ENCODE results near the gene NUB1.
"Not testable (repeated sequence)": the region's sequence is repeated elsewhere in the genome, so short reads cannot be mapped to it uniquely, and the experiment has no call there.

The NUB1 gene, protein sequence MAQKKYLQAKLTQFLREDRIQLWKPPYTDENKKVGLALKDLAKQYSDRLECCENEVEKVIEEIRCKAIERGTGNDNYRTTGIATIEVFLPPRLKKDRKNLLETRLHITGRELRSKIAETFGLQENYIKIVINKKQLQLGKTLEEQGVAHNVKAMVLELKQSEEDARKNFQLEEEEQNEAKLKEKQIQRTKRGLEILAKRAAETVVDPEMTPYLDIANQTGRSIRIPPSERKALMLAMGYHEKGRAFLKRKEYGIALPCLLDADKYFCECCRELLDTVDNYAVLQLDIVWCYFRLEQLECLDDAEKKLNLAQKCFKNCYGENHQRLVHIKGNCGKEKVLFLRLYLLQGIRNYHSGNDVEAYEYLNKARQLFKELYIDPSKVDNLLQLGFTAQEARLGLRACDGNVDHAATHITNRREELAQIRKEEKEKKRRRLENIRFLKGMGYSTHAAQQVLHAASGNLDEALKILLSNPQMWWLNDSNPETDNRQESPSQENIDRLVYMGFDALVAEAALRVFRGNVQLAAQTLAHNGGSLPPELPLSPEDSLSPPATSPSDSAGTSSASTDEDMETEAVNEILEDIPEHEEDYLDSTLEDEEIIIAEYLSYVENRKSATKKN

DNA sequence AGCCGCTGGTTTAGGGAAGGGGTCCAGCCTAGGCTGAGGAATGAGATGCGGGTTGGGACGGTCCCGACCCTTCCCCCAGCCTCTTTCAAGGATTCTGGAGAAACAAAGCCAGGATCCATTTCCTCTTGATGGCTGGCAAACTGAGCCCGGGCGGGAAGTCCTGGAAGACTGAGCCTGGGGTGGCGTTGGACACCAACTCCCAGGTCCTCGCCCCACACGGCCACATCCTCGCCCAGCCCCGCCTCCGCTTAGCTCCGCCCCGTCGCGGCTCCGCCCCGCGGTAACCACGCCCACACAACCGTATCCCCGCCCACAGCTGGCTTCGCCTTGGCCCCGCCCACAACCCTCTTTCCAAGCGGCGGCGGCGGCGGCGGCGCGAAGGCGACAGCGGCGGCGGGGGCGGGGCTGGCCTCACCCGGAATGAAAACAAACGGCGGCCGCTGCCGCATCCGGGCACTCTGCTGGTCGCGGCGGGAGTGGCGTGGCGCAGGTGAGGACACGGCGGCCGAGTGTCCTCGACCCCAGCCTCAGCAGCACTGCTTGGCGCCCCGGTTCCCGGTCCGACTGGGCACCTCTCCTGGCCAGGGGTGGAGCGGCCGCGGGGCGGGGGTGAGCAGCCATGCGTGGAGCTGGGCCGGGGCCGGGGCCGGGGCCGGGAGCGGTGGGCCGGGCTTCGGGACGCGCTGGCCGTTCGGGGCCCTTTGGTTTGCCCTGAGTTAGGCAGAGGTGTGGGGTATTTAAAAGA is at the start of gene NUB1:
Gene NUB1 (plus strand): TSS at position 456 of the 745 bp plus-strand sequence. CDS start 3,538 bp downstream, outside the sequence.
- peak; percentile 66 for DNase-seq (ENCODE audit: low read depth)

- DNase-seq (ENCODE audit: low read depth), result no peak
These were observed 48.8 kb upstream of the NUB1 start for GRCh38 chr7:151292850-151293249.

DNA sequence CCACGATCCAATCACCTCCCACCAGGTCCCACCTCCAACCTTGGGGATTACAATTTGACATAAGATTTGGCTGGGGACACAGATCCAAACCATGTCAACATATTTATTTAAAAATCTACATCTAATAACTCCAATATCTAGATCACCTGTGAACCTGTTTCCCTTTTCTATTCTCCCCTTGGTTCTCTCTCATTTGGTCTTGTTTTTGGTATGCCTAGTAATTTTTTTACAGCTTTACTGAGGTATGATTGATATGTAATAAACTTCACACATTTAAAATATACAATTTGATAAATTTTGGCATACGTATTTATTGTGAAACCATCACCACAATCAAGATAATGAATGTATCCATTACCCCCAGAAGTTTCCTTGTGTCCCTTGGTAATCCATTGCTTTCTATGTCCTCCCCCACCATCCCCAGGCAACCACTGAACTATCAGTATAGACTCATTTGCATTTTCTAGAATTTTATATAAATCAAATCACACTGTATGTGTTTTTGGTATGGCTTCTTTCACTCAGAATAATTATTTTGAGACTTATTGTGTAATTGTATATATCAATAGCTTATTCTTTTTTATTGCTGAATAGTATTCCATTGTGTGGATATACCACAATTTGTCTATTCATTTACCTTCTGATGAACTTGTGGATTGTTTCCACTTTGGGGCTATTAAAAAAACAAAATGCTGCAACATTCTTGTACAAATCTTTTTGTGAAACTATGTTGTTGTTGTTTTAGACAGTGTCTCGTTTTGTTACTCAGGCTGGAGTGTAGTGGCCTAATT is 45.2 kb upstream of the NUB1 start:
- no peak for DNase-seq (ENCODE audit: low read depth)

DNA sequence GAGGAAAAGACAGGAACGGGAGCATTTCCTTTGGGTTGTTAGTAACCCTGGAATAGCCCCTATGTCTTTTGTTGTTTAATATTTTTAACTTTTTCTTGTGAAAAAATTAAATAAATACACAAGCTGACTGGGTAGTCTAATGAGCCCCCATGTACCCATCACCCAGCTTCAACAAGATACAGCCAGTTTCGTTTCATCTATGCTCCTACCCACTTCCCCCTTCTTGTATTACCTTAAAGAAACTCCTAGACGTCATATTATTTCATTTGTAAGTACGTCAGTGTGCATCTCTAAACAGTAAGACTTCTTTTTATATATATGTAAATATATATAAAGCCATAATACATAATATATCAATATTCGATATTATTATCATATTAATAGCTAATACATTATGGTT is 42.8 kb upstream of the NUB1 start:
- DNase-seq (ENCODE audit: low read depth), result no peak

GRCh38 chr7:151299530-151299929 is 42.1 kb upstream of the NUB1 start:
- DNase-seq (ENCODE audit: low read depth), result no peak

DNA sequence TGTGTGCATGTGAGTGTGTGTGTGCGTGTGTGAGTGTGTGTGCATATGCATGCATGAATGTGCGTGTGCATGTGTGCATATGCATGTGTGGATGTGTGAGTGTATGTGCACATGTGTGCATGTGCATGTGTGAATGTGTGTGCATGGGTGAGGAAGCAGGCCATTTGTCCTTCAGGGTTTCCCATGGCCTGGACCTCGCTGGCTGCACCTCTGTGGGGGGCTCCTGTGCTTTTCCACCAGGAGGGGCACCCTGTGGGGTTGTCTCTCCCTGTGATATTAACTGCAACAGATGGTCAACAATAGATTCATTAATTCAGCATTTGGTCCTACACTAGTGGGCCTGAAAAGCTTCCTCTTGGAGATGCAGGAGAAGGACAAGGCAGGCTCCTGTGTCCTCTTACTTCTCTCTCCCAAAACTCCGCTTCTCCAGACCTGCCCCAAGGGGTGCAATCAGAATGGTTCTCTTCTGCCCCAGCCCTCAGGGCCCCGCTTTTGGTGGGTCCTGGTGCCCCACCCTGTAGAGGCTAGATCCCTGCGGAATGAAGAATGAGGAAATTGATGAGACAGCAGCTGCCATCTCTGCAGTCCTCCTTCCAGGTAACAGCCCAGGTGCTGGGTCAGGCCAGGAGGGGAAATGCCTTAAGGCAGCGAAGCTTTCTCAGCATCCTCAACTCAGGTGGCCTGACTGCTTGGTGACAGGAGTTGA is 41.5 kb upstream of the NUB1 start:
- DNase-seq (ENCODE audit: low read depth), result no peak

- no peak for DNase-seq (ENCODE audit: low read depth)
These were observed 39.8 kb upstream of the NUB1 start for GRCh38 chr7:151301471-151302462.

GRCh38 chr7:151304251-151304650 is 37.4 kb upstream of the NUB1 start:
- not testable (repeated sequence) for DNase-seq (ENCODE audit: low read depth)

DNA sequence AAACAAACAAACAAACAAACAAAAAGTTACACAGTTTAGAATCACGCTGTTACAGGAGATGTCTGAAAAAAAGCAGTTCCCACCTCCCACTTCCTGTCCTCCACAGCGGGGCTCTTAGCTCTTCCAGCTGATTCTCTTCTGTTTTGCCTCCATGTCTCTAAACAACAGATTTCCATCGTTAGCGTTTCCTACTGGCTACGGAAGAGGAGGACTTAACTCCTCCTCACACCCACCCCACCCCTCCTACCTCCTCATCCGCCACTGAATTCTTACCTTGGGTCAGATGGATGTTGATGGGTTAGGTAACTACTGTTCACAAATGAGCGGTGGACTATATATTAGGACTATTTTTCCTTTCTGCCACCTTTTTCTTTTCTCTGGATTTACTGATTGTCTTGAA is 36.8 kb upstream of the NUB1 start:
- DNase-seq (ENCODE audit: low read depth), result no peak

DNA sequence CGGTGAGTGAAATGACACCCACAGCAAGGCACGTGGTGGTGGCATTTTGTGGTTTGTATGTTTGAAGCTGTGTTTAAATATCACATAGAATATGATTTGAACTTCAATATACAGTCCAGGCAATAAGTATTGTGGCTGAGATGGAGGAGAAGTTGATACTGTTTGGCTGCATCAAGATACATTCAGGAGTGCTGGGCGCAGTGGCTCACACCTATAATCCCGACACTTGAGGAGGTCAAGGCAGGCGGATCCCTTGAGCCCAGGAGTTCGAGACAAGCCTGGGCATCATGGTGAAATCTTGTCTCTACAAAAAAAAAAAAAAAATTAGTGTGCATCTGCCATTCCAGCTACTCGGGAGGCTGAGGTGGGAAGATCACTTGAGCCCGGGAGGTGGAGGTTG is 35.2 kb upstream of the NUB1 start:
- DNase-seq (ENCODE audit: low read depth), result no peak

- DNase-seq (ENCODE audit: low read depth), result no peak
These were observed 34.8 kb upstream of the NUB1 start for GRCh38 chr7:151306860-151307259.

- no peak for DNase-seq (ENCODE audit: low read depth)
These were observed 34.1 kb upstream of the NUB1 start for GRCh38 chr7:151307536-151307935.

- no peak for DNase-seq (ENCODE audit: low read depth)
These were observed 33.4 kb upstream of the NUB1 start for GRCh38 chr7:151308256-151308655.

- no peak for DNase-seq (ENCODE audit: low read depth)
These were observed 32.8 kb upstream of the NUB1 start for GRCh38 chr7:151308791-151309190.

GRCh38 chr7:151309311-151309710 is 32.3 kb upstream of the NUB1 start:
- DNase-seq (ENCODE audit: low read depth), result peak; percentile 69

GRCh38 chr7:151310578-151310977 is 31.0 kb upstream of the NUB1 start:
- no peak for DNase-seq (ENCODE audit: low read depth)

- no peak for DNase-seq (ENCODE audit: low read depth)
These were observed 30.2 kb upstream of the NUB1 start for GRCh38 chr7:151311294-151311864.

- DNase-seq (ENCODE audit: low read depth), result no peak
These were observed 29.3 kb upstream of the NUB1 start for GRCh38 chr7:151312356-151312755.

- no peak for DNase-seq (ENCODE audit: low read depth)
These were observed 28.5 kb upstream of the NUB1 start for GRCh38 chr7:151312831-151313809.

Data from GM04504 (cell line).